ENCODE data around the gene MSANTD2.

Gene MSANTD2

GRCh38 chr11:124837491-124837856 is 37.3 kb upstream of the MSANTD2 start:
- TF ChIP-seq PPARA (CRISPR knock-in tag; IDR thresholded peaks at IDR 0.05; ENCODE audit: borderline replicate concordance) (no peak), GLIS3 (CRISPR knock-in tag; IDR thresholded peaks at IDR 0.05) (no peak), TCF4 (CRISPR knock-in tag; IDR thresholded peaks at IDR 0.05; ENCODE audit: borderline replicate concordance) (no peak), ISL1 (CRISPR knock-in tag; IDR thresholded peaks at IDR 0.05) (no peak), ZC3H10 (CRISPR knock-in tag; IDR thresholded peaks at IDR 0.05) (no peak), ZNF70 (CRISPR knock-in tag; IDR thresholded peaks at IDR 0.05) (no peak), RARB (CRISPR knock-in tag; IDR thresholded peaks at IDR 0.05) (no peak), ZFP30 (CRISPR knock-in tag; IDR thresholded peaks at IDR 0.05) (no peak)
- ATAC-seq = peak; percentile 89

DNA sequence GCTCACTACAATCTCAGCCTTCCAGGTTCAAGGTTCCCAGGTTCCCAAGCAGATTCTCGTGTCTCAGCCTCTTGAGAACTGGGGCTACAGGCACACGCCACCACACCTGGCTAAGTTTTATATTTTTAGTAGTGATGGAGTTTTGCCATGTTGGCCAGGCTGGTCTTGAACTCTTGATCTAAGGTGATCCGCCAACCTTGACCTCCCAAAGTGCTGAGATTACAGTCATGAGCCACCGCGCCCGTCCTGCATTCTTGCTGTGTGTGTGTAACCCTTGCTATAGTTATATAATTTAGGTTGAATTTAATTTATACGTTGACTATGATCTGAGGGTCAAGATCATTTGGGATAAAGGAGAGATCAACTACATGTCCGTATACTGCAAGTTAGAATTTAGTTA is 35.7 kb upstream of the MSANTD2 start:
- no peak for ATAC-seq

DNA sequence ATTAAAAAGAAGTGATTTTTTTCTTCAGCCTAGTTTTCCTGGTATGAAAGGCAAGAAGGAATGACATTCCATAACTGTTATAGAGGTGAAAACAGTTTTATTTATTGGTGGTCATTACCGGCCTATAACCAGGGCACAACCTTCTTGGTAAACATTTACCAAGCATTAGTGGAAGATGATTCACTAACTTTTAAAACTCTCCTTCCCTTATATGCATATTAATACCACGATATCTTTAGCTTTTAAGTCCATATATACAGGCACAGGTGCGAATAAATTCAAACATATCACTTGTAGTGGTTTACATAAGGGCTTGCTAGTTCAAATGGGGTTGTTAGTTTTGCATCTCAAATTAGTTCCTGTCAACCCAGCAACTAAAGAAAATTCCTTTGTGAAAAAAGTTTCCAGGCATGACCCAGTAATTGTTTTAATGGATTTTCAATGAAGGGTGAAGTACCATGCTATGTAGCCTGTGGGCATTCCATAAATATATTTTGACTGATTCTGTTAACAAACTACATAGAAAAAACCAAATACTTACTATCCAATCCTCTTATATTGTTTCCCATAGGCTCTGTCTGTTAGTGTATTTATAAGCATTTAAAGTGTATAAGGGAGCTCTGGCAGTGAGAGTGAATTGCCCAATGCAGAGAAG is 34.4 kb upstream of the MSANTD2 start:
- no peak for TF ChIP-seq PATZ1 (CRISPR knock-in tag; IDR thresholded peaks at IDR 0.05; ENCODE audit: borderline replicate concordance)
- TF ChIP-seq CSDC2 (CRISPR knock-in tag; IDR thresholded peaks at IDR 0.05) = no peak
- TF ChIP-seq PPARA (CRISPR knock-in tag; IDR thresholded peaks at IDR 0.05; ENCODE audit: borderline replicate concordance) = no peak
- TF ChIP-seq SNAI2 (CRISPR knock-in tag; IDR thresholded peaks at IDR 0.05) = no peak
- no peak for TF ChIP-seq GLIS3 (CRISPR knock-in tag; IDR thresholded peaks at IDR 0.05)
- TF ChIP-seq, protein P1, sequence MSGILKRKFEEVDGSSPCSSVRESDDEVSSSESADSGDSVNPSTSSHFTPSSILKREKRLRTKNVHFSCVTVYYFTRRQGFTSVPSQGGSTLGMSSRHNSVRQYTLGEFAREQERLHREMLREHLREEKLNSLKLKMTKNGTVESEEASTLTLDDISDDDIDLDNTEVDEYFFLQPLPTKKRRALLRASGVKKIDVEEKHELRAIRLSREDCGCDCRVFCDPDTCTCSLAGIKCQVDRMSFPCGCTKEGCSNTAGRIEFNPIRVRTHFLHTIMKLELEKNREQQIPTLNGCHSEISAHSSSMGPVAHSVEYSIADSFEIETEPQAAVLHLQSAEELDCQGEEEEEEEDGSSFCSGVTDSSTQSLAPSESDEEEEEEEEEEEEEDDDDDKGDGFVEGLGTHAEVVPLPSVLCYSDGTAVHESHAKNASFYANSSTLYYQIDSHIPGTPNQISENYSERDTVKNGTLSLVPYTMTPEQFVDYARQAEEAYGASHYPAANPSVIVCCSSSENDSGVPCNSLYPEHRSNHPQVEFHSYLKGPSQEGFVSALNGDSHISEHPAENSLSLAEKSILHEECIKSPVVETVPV (CRISPR knock-in tag; IDR thresholded peaks at IDR 0.05) = no peak
- TF ChIP-seq ZNF8 (CRISPR knock-in tag; IDR thresholded peaks at IDR 0.05) = no peak
- no peak for TF ChIP-seq BACH2 (CRISPR knock-in tag; IDR thresholded peaks at IDR 0.05; ENCODE audit: borderline replicate concordance)
- TF ChIP-seq ZFP30 (CRISPR knock-in tag; IDR thresholded peaks at IDR 0.05) = no peak
- TF ChIP-seq ZNF70 (CRISPR knock-in tag; IDR thresholded peaks at IDR 0.05) = no peak
- TF ChIP-seq ARNTL (CRISPR knock-in tag; IDR thresholded peaks at IDR 0.05; ENCODE audit: borderline replicate concordance, low read depth) = no peak
- no peak for TF ChIP-seq TOX (CRISPR knock-in tag; IDR thresholded peaks at IDR 0.05; ENCODE audit: borderline replicate concordance)
- TF ChIP-seq OSR1 (CRISPR knock-in tag; IDR thresholded peaks at IDR 0.05) = no peak
- no peak for TF ChIP-seq TCF4 (CRISPR knock-in tag; IDR thresholded peaks at IDR 0.05; ENCODE audit: borderline replicate concordance)
- no peak for ATAC-seq

More for the DNA sequence above, 35.7 kb upstream of the MSANTD2 start:
- TF ChIP-seq GLIS3 (CRISPR knock-in tag; IDR thresholded peaks at IDR 0.05) (no peak), CSDC2 (CRISPR knock-in tag; IDR thresholded peaks at IDR 0.05) (no peak), RARB (CRISPR knock-in tag; IDR thresholded peaks at IDR 0.05) (no peak), BACH2 (CRISPR knock-in tag; IDR thresholded peaks at IDR 0.05; ENCODE audit: borderline replicate concordance) (no peak), ESRRG (CRISPR knock-in tag; IDR thresholded peaks at IDR 0.05) (no peak), POU6F1 (CRISPR knock-in tag; IDR thresholded peaks at IDR 0.05; ENCODE audit: borderline replicate concordance, low read depth) (no peak), ARNTL (CRISPR knock-in tag; IDR thresholded peaks at IDR 0.05; ENCODE audit: borderline replicate concordance, low read depth) (no peak)
- TF ChIP-seq, protein P2, sequence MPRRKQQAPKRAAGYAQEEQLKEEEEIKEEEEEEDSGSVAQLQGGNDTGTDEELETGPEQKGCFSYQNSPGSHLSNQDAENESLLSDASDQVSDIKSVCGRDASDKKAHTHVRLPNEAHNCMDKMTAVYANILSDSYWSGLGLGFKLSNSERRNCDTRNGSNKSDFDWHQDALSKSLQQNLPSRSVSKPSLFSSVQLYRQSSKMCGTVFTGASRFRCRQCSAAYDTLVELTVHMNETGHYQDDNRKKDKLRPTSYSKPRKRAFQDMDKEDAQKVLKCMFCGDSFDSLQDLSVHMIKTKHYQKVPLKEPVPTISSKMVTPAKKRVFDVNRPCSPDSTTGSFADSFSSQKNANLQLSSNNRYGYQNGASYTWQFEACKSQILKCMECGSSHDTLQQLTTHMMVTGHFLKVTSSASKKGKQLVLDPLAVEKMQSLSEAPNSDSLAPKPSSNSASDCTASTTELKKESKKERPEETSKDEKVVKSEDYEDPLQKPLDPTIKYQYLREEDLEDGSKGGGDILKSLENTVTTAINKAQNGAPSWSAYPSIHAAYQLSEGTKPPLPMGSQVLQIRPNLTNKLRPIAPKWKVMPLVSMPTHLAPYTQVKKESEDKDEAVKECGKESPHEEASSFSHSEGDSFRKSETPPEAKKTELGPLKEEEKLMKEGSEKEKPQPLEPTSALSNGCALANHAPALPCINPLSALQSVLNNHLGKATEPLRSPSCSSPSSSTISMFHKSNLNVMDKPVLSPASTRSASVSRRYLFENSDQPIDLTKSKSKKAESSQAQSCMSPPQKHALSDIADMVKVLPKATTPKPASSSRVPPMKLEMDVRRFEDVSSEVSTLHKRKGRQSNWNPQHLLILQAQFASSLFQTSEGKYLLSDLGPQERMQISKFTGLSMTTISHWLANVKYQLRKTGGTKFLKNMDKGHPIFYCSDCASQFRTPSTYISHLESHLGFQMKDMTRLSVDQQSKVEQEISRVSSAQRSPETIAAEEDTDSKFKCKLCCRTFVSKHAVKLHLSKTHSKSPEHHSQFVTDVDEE (CRISPR knock-in tag; IDR thresholded peaks at IDR 0.05) = no peak

GRCh38 chr11:124832571-124832970 is 32.4 kb upstream of the MSANTD2 start:
- no peak for ATAC-seq
- TF ChIP-seq OSR1 (CRISPR knock-in tag; IDR thresholded peaks at IDR 0.05) (no peak), BACH2 (CRISPR knock-in tag; IDR thresholded peaks at IDR 0.05; ENCODE audit: borderline replicate concordance) (no peak), ARNTL (CRISPR knock-in tag; IDR thresholded peaks at IDR 0.05; ENCODE audit: borderline replicate concordance, low read depth) (no peak), POU6F1 (CRISPR knock-in tag; IDR thresholded peaks at IDR 0.05; ENCODE audit: borderline replicate concordance, low read depth) (no peak), SNAI2 (CRISPR knock-in tag; IDR thresholded peaks at IDR 0.05) (no peak), CSDC2 (CRISPR knock-in tag; IDR thresholded peaks at IDR 0.05) (no peak), ZFP30 (CRISPR knock-in tag; IDR thresholded peaks at IDR 0.05) (no peak), RARB (CRISPR knock-in tag; IDR thresholded peaks at IDR 0.05) (no peak), ZNF8 (CRISPR knock-in tag; IDR thresholded peaks at IDR 0.05) (no peak), ZFP3 (CRISPR knock-in tag; IDR thresholded peaks at IDR 0.05) (no peak), PATZ1 (CRISPR knock-in tag; IDR thresholded peaks at IDR 0.05; ENCODE audit: borderline replicate concordance) (no peak)

Data from SK-N-SH treated with all-trans-retinoic acid at 6 μM for 48 hours (cell line).